IMR-90 (cell line): Measurements from ENCODE around the gene MICAL3. TPM values are rescaled to one million over a fixed set of nuclear protein-coding genes. Genes with fewer than 3 reads are reported as not detected.
A peak's percentile ranks its signal among the peaks of the same experiment; 100 is the strongest.

Experiments used
- ATAC-seq: fragments of 200-7000 bp; cut with Tn5 transposase; 2 replicates; pipeline ENCODE4 v1.9.1; 2020; ENCODE audit warnings: low read depth, mild to moderate bottlenecking, moderate library complexity
- BruUV-seq: library from RNA; stranded (reverse); fragments of 400-500 nt; replicated peaks from 2 replicates; lab custom pipeline; 2021; lab: Mats Ljungman, UMichigan
- CTCF ChIA-PET: fragments of 300-600 bp; formaldehyde crosslinking; extraction: SDS; loops from one replicate; lab custom pipeline; 2021; ENCODE audit warnings: antibody characterized with exemption; lab: Yijun Ruan, JAX
- POLR2A ChIA-PET: fragments of 300-600 bp; sonication (Branson Sonifier 250); formaldehyde crosslinking; loops from one replicate; lab custom pipeline; 2022; ENCODE audit warnings: antibody characterized with exemption; ENCODE audit not compliant: unreplicated experiment; lab: Charles Lee
- DNase-seq: peaks from one replicate; pipeline ENCODE4 v3.0.0; 2013
- H2AFZ ChIP-seq: replicated peaks from 2 replicates; pipeline ENCODE3; 2013; ENCODE audit warnings: low read length, mild to moderate bottlenecking; ENCODE audit not compliant: poor library complexity
- H2AK5ac ChIP-seq: 2 replicates; pipeline ENCODE4 v1.6.1; 2013; ENCODE audit warnings: low read depth, low read length, inconsistent platforms
- H2AK9ac ChIP-seq: replicated peaks from 2 replicates; pipeline ENCODE3; 2013; ENCODE audit warnings: mild to moderate bottlenecking, low read depth, low read length, moderate library complexity; ENCODE audit not compliant: poor library complexity
- H2BK120ac ChIP-seq: 2 replicates; pipeline ENCODE4 v1.6.1; 2013; ENCODE audit warnings: low read depth, low read length, inconsistent platforms
- H2BK15ac ChIP-seq: 3 replicates; pipeline ENCODE4 v1.6.1; 2013; ENCODE audit warnings: low read depth, low read length, inconsistent platforms
- H2BK20ac ChIP-seq: 2 replicates; pipeline ENCODE4 v1.6.1; 2013; ENCODE audit warnings: low read depth, mild to moderate bottlenecking, inconsistent platforms, low read length, moderate library complexity
- H2BK5ac ChIP-seq: 2 replicates; pipeline ENCODE4 v1.6.1; 2013; ENCODE audit warnings: mild to moderate bottlenecking, low read depth, low read length, inconsistent platforms; ENCODE audit not compliant: poor library complexity, severe bottlenecking
- H3K14ac ChIP-seq: replicated peaks from 2 replicates; pipeline ENCODE4 v1.6.1; 2013; ENCODE audit warnings: low read depth, low read length, inconsistent platforms
- H3K18ac ChIP-seq: 2 replicates; pipeline ENCODE4 v1.6.1; 2013; ENCODE audit warnings: low read depth, low read length, control low read depth
- H3K23ac ChIP-seq: 2 replicates; pipeline ENCODE4 v1.6.1; 2013; ENCODE audit warnings: low read depth, low read length, inconsistent platforms
- H3K27ac ChIP-seq: 2 replicates; pipeline ENCODE4 v1.5.1; 2013; ENCODE audit warnings: mild to moderate bottlenecking, control low read depth, low read length; ENCODE audit not compliant: insufficient read depth
- H3K27me3 ChIP-seq: 2 replicates; pipeline ENCODE4 v1.6.1; 2013; ENCODE audit warnings: low read length; ENCODE audit not compliant: control insufficient read depth, insufficient read depth
- H3K36me3 ChIP-seq: 2 replicates; pipeline ENCODE4 v1.6.1; 2013; ENCODE audit warnings: low read length, mixed read lengths; ENCODE audit not compliant: control insufficient read depth, insufficient read depth
- H3K4ac ChIP-seq: 2 replicates; pipeline ENCODE4 v1.6.1; 2013; ENCODE audit warnings: low read depth, low read length, inconsistent platforms
- H3K4me1 ChIP-seq: 2 replicates; pipeline ENCODE4 v1.6.1; 2013; ENCODE audit warnings: low read length, mixed read lengths; ENCODE audit not compliant: control insufficient read depth, insufficient read depth
- H3K4me2 ChIP-seq: 2 replicates; pipeline ENCODE4 v1.6.1; 2013; ENCODE audit warnings: low read depth, mild to moderate bottlenecking, control low read depth, low read length, moderate library complexity
- H3K4me3 ChIP-seq: 2 replicates; pipeline ENCODE4 v1.5.1; 2013; ENCODE audit warnings: low read depth, mild to moderate bottlenecking, control low read depth, low read length, moderate library complexity; ENCODE audit not compliant: insufficient read depth
- H3K56ac ChIP-seq: 2 replicates; pipeline ENCODE4 v1.6.1; 2013; ENCODE audit warnings: low read length, inconsistent platforms; ENCODE audit not compliant: insufficient read depth; ENCODE audit errors: extremely low read depth
- H3K79me1 ChIP-seq, 2 experiments: 2 replicates each; pipeline ENCODE4 v1.6.1; 2013; ENCODE audit warnings: low read length in 2 of 2, inconsistent platforms in 1 of 2, low read depth in 1 of 2
- H3K9ac ChIP-seq: 2 replicates; pipeline ENCODE4 v1.6.1; 2013; ENCODE audit warnings: low read depth, low read length, control low read depth
- H3K9me1 ChIP-seq: 2 replicates; pipeline ENCODE4 v1.6.1; 2013; ENCODE audit warnings: low read length, inconsistent platforms; ENCODE audit not compliant: insufficient read depth
- H3K9me3 ChIP-seq: 2 replicates; pipeline ENCODE4 v1.6.1; 2013; ENCODE audit warnings: low read length; ENCODE audit not compliant: control insufficient read depth, insufficient read depth
- H4K20me1 ChIP-seq: 2 replicates; pipeline ENCODE4 v1.6.1; 2013; ENCODE audit warnings: low read length, inconsistent platforms; ENCODE audit not compliant: insufficient read depth
- H4K5ac ChIP-seq: 2 replicates; pipeline ENCODE4 v1.6.1; 2013; ENCODE audit warnings: mild to moderate bottlenecking, low read depth, low read length, control low read depth
- H4K8ac ChIP-seq, 2 experiments: 2 replicates each; pipeline ENCODE4 v1.6.1; 2013; ENCODE audit warnings: low read depth in 2 of 2, low read length in 2 of 2, control low read depth in 1 of 2, inconsistent platforms in 1 of 2
- H4K91ac ChIP-seq: 2 replicates; pipeline ENCODE4 v1.6.1; 2013; ENCODE audit warnings: low read depth, low read length, inconsistent platforms; ENCODE audit not compliant: insufficient read depth
- BHLHE40 ChIP-seq: fragments of 150-350 bp; IDR thresholded peaks from 2 replicates; pipeline ENCODE4 v1.6.1; 2016; ENCODE audit warnings: mild to moderate bottlenecking, low read depth, low read length
- NFE2L2 ChIP-seq: fragments of 150-350 bp; IDR thresholded peaks from 2 replicates; pipeline ENCODE4 v1.6.1; 2016; ENCODE audit warnings: low read depth, mild to moderate bottlenecking, low read length
- POLR2A ChIP-seq: IDR thresholded peaks from 2 replicates; pipeline ENCODE4 v1.6.1; 2012; ENCODE audit warnings: mild to moderate bottlenecking, low read depth, low read length
- RAD21 ChIP-seq: IDR thresholded peaks from 2 replicates; pipeline ENCODE4 v1.6.1; 2012; ENCODE audit warnings: low read length, improper control_type of control experiment
- RCOR1 ChIP-seq: IDR thresholded peaks from 2 replicates; pipeline ENCODE4 v1.6.1; 2012; ENCODE audit warnings: mild to moderate bottlenecking, low read length, improper control_type of control experiment; ENCODE audit not compliant: insufficient replicate concordance
- RFX5 ChIP-seq: IDR thresholded peaks from 2 replicates; pipeline ENCODE4 v1.8.0; 2012; ENCODE audit warnings: low read depth, mild to moderate bottlenecking, low read length, moderate library complexity
- WGBS, 2 experiments: methylation state at CpG; one replicate each; pipeline versions ENCODE4 v1.1.5 to v1.1.7; 2013; ENCODE audit warnings: missing lambda C conversion rate in 2 of 2; ENCODE audit not compliant: insufficient read length in 1 of 2; ENCODE audit errors: extremely low coverage in 2 of 2; 5-methylcytosine and 5-hydroxymethylcytosine counted together
- dilution Hi-C: fragments of 300-500 bp; cut with HindIII; formaldehyde crosslinking; loops from one replicate; pipeline ENCODE4 v1.14.3; 2018; ENCODE audit warnings: low sequenced_read_pairs; ENCODE audit not compliant: unreplicated experiment
- in situ Hi-C: fragments of 300-500 bp; cut with MboI; formaldehyde crosslinking; loops from 3 replicates; pipeline ENCODE4 v1.14.3; 2019; ENCODE audit warnings: low sequenced_read_pairs, inconsistent platforms, mixed read lengths
- intact Hi-C: fragments of 100-400 bp; cut with micrococcal nuclease; formaldehyde crosslinking; loops from 2 replicates; pipeline ENCODE4 v1.10.0; 2022
- polyA plus RNA-seq, 3 experiments: library from polyadenylated mRNA; depleted of rRNA; stranded (reverse); fragments of >200 nt; gene quantifications; 2 replicates each; pipeline ENCODE4 v1.2.3, GENCODE V29; 2012; ENCODE audit warnings: low replicate concordance in 1 of 3
- total RNA-seq: library from RNA; depleted of rRNA; stranded (reverse); fragments of >200 nt; gene quantifications from 2 replicates; pipeline ENCODE4 v1.2.3, GENCODE V29; 2012
- TF ChIP-seq, protein P1 (sequence below): conservative IDR thresholded peaks from 2 replicates; pipeline ENCODE4 v1.5.1; 2012; ENCODE audit warnings: mild to moderate bottlenecking, low read depth, low read length, improper control_type of control experiment
- TF ChIP-seq, protein P2 (sequence below): fragments of 150-350 bp; IDR thresholded peaks from 2 replicates; pipeline ENCODE4 v1.6.1; 2016; ENCODE audit warnings: low read depth, mild to moderate bottlenecking, low read length, moderate library complexity, borderline replicate concordance

Gene MICAL3
- total and polyA plus RNA-seq, 2 of the 4 experiments (the other 2 are of a cell fraction) = 17.6 to 26.8 TPM

DNA sequence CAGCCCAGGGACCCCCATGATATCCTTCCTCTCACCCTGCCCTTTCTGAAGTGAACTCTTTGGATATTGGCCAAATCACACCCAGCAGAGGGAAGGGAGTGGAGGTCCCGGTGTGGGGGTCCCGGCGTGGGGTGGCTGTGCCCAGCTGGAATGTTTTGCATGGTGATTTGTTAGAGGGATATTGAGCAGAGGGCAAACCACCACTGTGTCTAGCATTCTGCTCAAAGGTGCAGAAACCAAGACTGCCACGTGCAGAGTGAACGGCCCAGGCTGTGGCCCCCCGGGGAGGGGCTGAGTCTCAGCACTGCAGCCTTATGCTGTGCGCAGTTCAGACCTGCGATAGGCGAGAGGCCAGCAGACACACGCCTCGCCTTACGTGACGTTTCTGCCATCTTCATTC lies 242.2 kb downstream of the MICAL3 start:
- Histone ChIP-seq H4K20me1 (no peaks in the 10 kb centered on the region), H3K9me3 (no peaks in the 10 kb centered on the region), H3K18ac (peak overlapping the region; percentile 7), H3K4me3 (no peak overlapping the region), H3K14ac (peak overlapping the region; percentile 46; the same call in 1 of the 2 replicates), H3K9me1 (peaks cover 7% of the 10 kb centered on the region), H3K56ac (no peak overlapping the region), H4K8ac (peak overlapping the region in 1 of 2 experiments; percentile 26; a peak in 1 of 4 replicates), H2BK20ac (0 out of 2 replicates have a peak overlapping the region, but pooled peaks have one; percentile 21), H3K9ac (no peak overlapping the region), H4K5ac (peak overlapping the region; percentile 30; the same call in 1 of the 2 replicates), H3K4ac (peak overlapping the region; percentile 76), H2BK120ac (peak overlapping the region; percentile 66), H3K4me2 (no peak overlapping the region), H2AK5ac (peak overlapping the region; percentile 52), H2BK5ac (peak overlapping the region; percentile 10), H2AK9ac (peak overlapping the region; percentile 77), H3K36me3 (no peaks in the 10 kb centered on the region), H2BK15ac (peak overlapping the region; percentile 49; the same call in 2 of the 3 replicates), H3K27me3 (no peaks in the 10 kb centered on the region), H3K27ac (peak overlapping the region; percentile 5), H3K4me1 (peaks cover 14% of the 10 kb centered on the region), H4K91ac (peak overlapping the region; percentile 76), H2AFZ (peak overlapping the region; percentile 48), H3K23ac (no peak overlapping the region), H3K79me1 (no peaks in the 10 kb centered on the region)
- TF ChIP-seq RAD21 = no peak
- no peak for TF ChIP-seq NFE2L2
- TF ChIP-seq, protein P1, sequence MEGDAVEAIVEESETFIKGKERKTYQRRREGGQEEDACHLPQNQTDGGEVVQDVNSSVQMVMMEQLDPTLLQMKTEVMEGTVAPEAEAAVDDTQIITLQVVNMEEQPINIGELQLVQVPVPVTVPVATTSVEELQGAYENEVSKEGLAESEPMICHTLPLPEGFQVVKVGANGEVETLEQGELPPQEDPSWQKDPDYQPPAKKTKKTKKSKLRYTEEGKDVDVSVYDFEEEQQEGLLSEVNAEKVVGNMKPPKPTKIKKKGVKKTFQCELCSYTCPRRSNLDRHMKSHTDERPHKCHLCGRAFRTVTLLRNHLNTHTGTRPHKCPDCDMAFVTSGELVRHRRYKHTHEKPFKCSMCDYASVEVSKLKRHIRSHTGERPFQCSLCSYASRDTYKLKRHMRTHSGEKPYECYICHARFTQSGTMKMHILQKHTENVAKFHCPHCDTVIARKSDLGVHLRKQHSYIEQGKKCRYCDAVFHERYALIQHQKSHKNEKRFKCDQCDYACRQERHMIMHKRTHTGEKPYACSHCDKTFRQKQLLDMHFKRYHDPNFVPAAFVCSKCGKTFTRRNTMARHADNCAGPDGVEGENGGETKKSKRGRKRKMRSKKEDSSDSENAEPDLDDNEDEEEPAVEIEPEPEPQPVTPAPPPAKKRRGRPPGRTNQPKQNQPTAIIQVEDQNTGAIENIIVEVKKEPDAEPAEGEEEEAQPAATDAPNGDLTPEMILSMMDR = no peak
- TF ChIP-seq RFX5 = no peak
- no peak for TF ChIP-seq BHLHE40
- TF ChIP-seq POLR2A = no peak
- TF ChIP-seq, protein P2, sequence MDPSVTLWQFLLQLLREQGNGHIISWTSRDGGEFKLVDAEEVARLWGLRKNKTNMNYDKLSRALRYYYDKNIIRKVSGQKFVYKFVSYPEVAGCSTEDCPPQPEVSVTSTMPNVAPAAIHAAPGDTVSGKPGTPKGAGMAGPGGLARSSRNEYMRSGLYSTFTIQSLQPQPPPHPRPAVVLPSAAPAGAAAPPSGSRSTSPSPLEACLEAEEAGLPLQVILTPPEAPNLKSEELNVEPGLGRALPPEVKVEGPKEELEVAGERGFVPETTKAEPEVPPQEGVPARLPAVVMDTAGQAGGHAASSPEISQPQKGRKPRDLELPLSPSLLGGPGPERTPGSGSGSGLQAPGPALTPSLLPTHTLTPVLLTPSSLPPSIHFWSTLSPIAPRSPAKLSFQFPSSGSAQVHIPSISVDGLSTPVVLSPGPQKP = no peak
- TF ChIP-seq RCOR1 = no peak
- in situ Hi-C loops (no loop called here), intact Hi-C loops (loop anchor here (10.0 kb wide), 1 partner anchor 227 kb away; no protein-coding TSS in a partner anchor), dilution Hi-C loops (no loop called here)
- ChIA-PET POLR2A (no interaction called here), CTCF (interaction anchor here (0.9 kb wide), 1 partner anchor 224 kb away, joined by 3 read pairs; no protein-coding TSS in a partner anchor)
- DNase-seq (no peak), ATAC-seq (no peak)
- BruUV-seq = no TSS peak
- 92% methylated on average over 7 of the region's 13 CpGs; no CpG with 5 or more reads in 1 of the 2 experiments for WGBS, 2 experiments
